HG03159 (cell line): ENCODE results near the gene SPOCK1.

Experiments used
- ATAC-seq: cut with Tn5 transposase; IDR thresholded peaks from one replicate; pipeline ENCODE4 v1.9.1; 2021; ENCODE audit warnings: mild to moderate bottlenecking, moderate library complexity; ENCODE audit not compliant: unreplicated experiment

The SPOCK1 gene

GRCh38 chr5:137176126-137176525 is 323.0 kb downstream of the SPOCK1 start:
- no peak for ATAC-seq

GRCh38 chr5:137174196-137174595 is 324.9 kb downstream of the SPOCK1 start:
- no peak for ATAC-seq

- ATAC-seq, result no peak
Observed at GRCh38 chr5:137172258-137172657, 326.9 kb downstream of the SPOCK1 start.

GRCh38 chr5:137167187-137167586 is 331.9 kb downstream of the SPOCK1 start:
- ATAC-seq, result no peak

- ATAC-seq, result no peak
Observed at GRCh38 chr5:137164961-137165360, 334.2 kb downstream of the SPOCK1 start.

GRCh38 chr5:137164536-137164935 is 334.6 kb downstream of the SPOCK1 start:
- ATAC-seq, result no peak

GRCh38 chr5:137158691-137159090 is 340.4 kb downstream of the SPOCK1 start:
- ATAC-seq, result no peak

GRCh38 chr5:137156180-137156579 is 342.9 kb downstream of the SPOCK1 start:
- ATAC-seq, result no peak

GRCh38 chr5:137155261-137156000 is 343.7 kb downstream of the SPOCK1 start:
- ATAC-seq, result no peak

GRCh38 chr5:137152616-137153015 is 346.5 kb downstream of the SPOCK1 start:
- no peak for ATAC-seq

GRCh38 chr5:137148655-137149054 is 350.5 kb downstream of the SPOCK1 start:
- no peak for ATAC-seq

GRCh38 chr5:137148159-137148558 is 351.0 kb downstream of the SPOCK1 start:
- no peak for ATAC-seq

- ATAC-seq, result no peak
Observed at GRCh38 chr5:137147346-137147745, 351.8 kb downstream of the SPOCK1 start.

- ATAC-seq, result no peak
Observed at GRCh38 chr5:137146402-137146890, 352.7 kb downstream of the SPOCK1 start.

- ATAC-seq, result no peak
Observed at GRCh38 chr5:137145721-137146120, 353.4 kb downstream of the SPOCK1 start.

GRCh38 chr5:137144656-137145055 is 354.5 kb downstream of the SPOCK1 start:
- ATAC-seq, result no peak

- no peak for ATAC-seq
Observed at GRCh38 chr5:137142764-137143605, 356.1 kb downstream of the SPOCK1 start.

- no peak for ATAC-seq
Observed at GRCh38 chr5:137142346-137142745, 356.8 kb downstream of the SPOCK1 start.

GRCh38 chr5:137141779-137142178 is 357.3 kb downstream of the SPOCK1 start:
- ATAC-seq, result no peak

- no peak for ATAC-seq
Observed at GRCh38 chr5:137136991-137137632, 362.0 kb downstream of the SPOCK1 start.

GRCh38 chr5:137134920-137135532 is 364.1 kb downstream of the SPOCK1 start:
- ATAC-seq, result no peak
